GM12874 (cell line): ENCODE results near the gene PHLPP2.

Experiments used
- CTCF ChIP-seq: IDR thresholded peaks from 2 replicates; pipeline ENCODE4 v1.5.1; 2011; ENCODE audit warnings: low read depth, mild to moderate bottlenecking, control low read depth, low read length, moderate library complexity; ENCODE audit not compliant: insufficient read depth

PHLPP2 gene

GRCh38 chr16:71724320-71724751, at the start of gene PHLPP2:
Gene PHLPP2 (minus strand): TSS chr16:71724701. CDS start chr16:71714795, 9,906 bp downstream.
- TF ChIP-seq CTCF = no peak

GRCh38 chr16:71771571-71771970, 47.1 kb upstream of the PHLPP2 start:
- no peak for TF ChIP-seq CTCF

- no peak for TF ChIP-seq CTCF
These were observed 44.7 kb upstream of the PHLPP2 start for GRCh38 chr16:71769222-71769621.

GRCh38 chr16:71767060-71767900, 42.8 kb upstream of the PHLPP2 start:
- TF ChIP-seq CTCF = no peak

- TF ChIP-seq CTCF = no peak
These were observed 37.7 kb upstream of the PHLPP2 start for GRCh38 chr16:71762186-71762585.

GRCh38 chr16:71761097-71761496, 36.6 kb upstream of the PHLPP2 start:
- no peak for TF ChIP-seq CTCF

- no peak for TF ChIP-seq CTCF
These were observed 33.8 kb upstream of the PHLPP2 start for GRCh38 chr16:71758293-71758760.
